Trophoblast cell (in vitro differentiated cells and primary cell): Measurements from ENCODE around the gene TC2N.

ENCODE experiments used
- DNase-seq, 2 donors: peaks; one replicate each; pipeline ENCODE4 v3.0.0-alpha.2; 2016
- H2AFZ ChIP-seq: 2 replicates; pipeline ENCODE4 v1.6.1; 2013; ENCODE audit warnings: low read length, moderate library complexity, mild to moderate bottlenecking; ENCODE audit not compliant: insufficient read depth, poor library complexity
- H2AK5ac ChIP-seq: 2 replicates; pipeline ENCODE4 v1.6.1; 2013; ENCODE audit warnings: mild to moderate bottlenecking, low read length
- H2BK120ac ChIP-seq: 2 replicates; pipeline ENCODE4 v1.6.1; 2013; ENCODE audit warnings: low read length, mild to moderate bottlenecking, moderate library complexity; ENCODE audit not compliant: insufficient read depth, poor library complexity
- H2BK12ac ChIP-seq: 2 replicates; pipeline ENCODE4 v1.6.1; 2013; ENCODE audit warnings: mild to moderate bottlenecking, low read length, moderate library complexity
- H2BK5ac ChIP-seq: 2 replicates; pipeline ENCODE4 v1.6.1; 2013; ENCODE audit warnings: low read length, low read depth, moderate library complexity, mild to moderate bottlenecking; ENCODE audit not compliant: poor library complexity
- H3K14ac ChIP-seq: 2 replicates; pipeline ENCODE4 v1.6.1; 2013; ENCODE audit warnings: mild to moderate bottlenecking, low read length
- H3K18ac ChIP-seq: 2 replicates; pipeline ENCODE4 v1.6.1; 2013; ENCODE audit warnings: mild to moderate bottlenecking, low read length
- H3K23ac ChIP-seq: 2 replicates; pipeline ENCODE4 v1.6.1; 2013; ENCODE audit warnings: low read length
- H3K27ac ChIP-seq: 2 replicates; pipeline ENCODE4 v1.5.1; 2013; ENCODE audit warnings: low read depth, mild to moderate bottlenecking, inconsistent platforms, low read length, moderate library complexity
- H3K27me3 ChIP-seq: 2 replicates; pipeline ENCODE4 v1.6.1; 2013; ENCODE audit warnings: inconsistent platforms, mild to moderate bottlenecking, low read length, moderate library complexity; ENCODE audit not compliant: insufficient read depth
- H3K36me3 ChIP-seq, 2 experiments: 1 replicate in 1 of 2; 2 replicates in 1 of 2; pipeline ENCODE4 v1.6.1; 2013; ENCODE audit warnings: low read length in 2 of 2, mild to moderate bottlenecking in 2 of 2, moderate library complexity in 1 of 2; ENCODE audit not compliant: insufficient read depth in 2 of 2, control insufficient read depth in 1 of 2
- H3K4ac ChIP-seq: 2 replicates; pipeline ENCODE4 v1.6.1; 2013; ENCODE audit warnings: low read depth, mild to moderate bottlenecking, low read length, moderate library complexity
- H3K4me1 ChIP-seq, 2 experiments: 1 replicate in 1 of 2; 2 replicates in 1 of 2; pipeline ENCODE4 v1.6.1; 2013; ENCODE audit warnings: low read length in 2 of 2, mild to moderate bottlenecking in 2 of 2, moderate library complexity in 1 of 2; ENCODE audit not compliant: insufficient read depth in 2 of 2, control insufficient read depth in 1 of 2
- H3K4me2 ChIP-seq: 2 replicates; pipeline ENCODE4 v1.6.1; 2013; ENCODE audit warnings: inconsistent platforms, mild to moderate bottlenecking, low read length, moderate library complexity
- H3K4me3 ChIP-seq: 2 replicates; pipeline ENCODE4 v1.5.1; 2013; ENCODE audit warnings: mild to moderate bottlenecking, low read depth, low read length, inconsistent platforms
- H3K79me1 ChIP-seq: one replicate; pipeline ENCODE4 v1.6.1; 2013; ENCODE audit warnings: low read length
- H3K79me2 ChIP-seq: 2 replicates; pipeline ENCODE4 v1.6.1; 2013; ENCODE audit warnings: low read length, mild to moderate bottlenecking; ENCODE audit not compliant: control insufficient read depth, insufficient read depth, poor library complexity
- H3K9ac ChIP-seq: 2 replicates; pipeline ENCODE4 v1.6.1; 2013; ENCODE audit warnings: mild to moderate bottlenecking, low read length
- H3K9me3 ChIP-seq: 2 replicates; pipeline ENCODE4 v1.6.1; 2013; ENCODE audit warnings: low read depth, mild to moderate bottlenecking, control low read depth, inconsistent platforms, low read length; ENCODE audit not compliant: insufficient read depth
- H4K12ac ChIP-seq: 2 replicates; pipeline ENCODE4 v1.6.1; 2013; ENCODE audit warnings: low read depth, mild to moderate bottlenecking, low read length, moderate library complexity
- H4K8ac ChIP-seq: 2 replicates; pipeline ENCODE4 v1.6.1; 2013; ENCODE audit warnings: low read depth, mild to moderate bottlenecking, low read length, moderate library complexity
- H4K91ac ChIP-seq: one replicate; pipeline ENCODE4 v1.6.1; 2013; ENCODE audit warnings: low read depth, mild to moderate bottlenecking, low read length, moderate library complexity
- WGBS: extraction: QIAGEN DNeasy Blood & Tissue Kit; methylation state at CpG from one replicate; pipeline ENCODE4 v1.1.7; 2013; ENCODE audit warnings: missing lambda C conversion rate; ENCODE audit not compliant: insufficient read length, insufficient coverage; ENCODE audit errors: extremely low coverage; 5-methylcytosine and 5-hydroxymethylcytosine counted together

The TC2N gene

DNA sequence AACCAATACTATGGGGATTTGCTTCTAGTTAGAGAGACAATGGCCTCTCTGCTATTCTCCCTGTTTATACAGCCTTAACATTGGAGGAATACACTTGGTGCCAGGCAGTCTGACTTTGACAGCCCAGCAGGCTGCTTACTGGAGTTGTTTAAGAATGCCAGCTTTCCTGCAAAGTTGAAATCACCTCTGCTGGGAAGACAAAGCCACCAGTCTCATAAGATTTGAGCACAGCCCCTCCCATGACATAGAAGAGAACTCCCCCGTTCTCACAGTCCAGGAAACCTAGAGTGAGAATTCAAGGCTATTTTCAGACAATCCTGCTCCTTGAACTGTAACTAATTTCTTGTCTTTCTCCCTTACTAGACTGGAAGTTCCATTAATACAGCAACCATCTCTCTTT lies 114.4 kb downstream of the TC2N start:
- Histone ChIP-seq H3K4me1 (peaks cover 3 to 6% of the 10 kb centered on the region in 2 experiments), H3K27me3 (no peaks in the 10 kb centered on the region), H3K9me3 (no peaks in the 10 kb centered on the region), H3K79me2 (no peaks in the 10 kb centered on the region), H3K4me2 (no peak overlapping the region), H2BK12ac (no peak overlapping the region), H4K91ac (no peak overlapping the region), H3K4ac (no peak overlapping the region), H2BK120ac (no peak overlapping the region), H3K4me3 (no peak overlapping the region), H3K23ac (no peak overlapping the region), H2AK5ac (no peak overlapping the region), H3K27ac (no peak overlapping the region), H4K12ac (no peak overlapping the region), H3K36me3 (no peaks in the 10 kb centered on the region), H3K9ac (no peak overlapping the region), H2AFZ (no peak overlapping the region), H3K18ac (no peak overlapping the region), H3K14ac (no peak overlapping the region), H4K8ac (no peak overlapping the region), H2BK5ac (no peak overlapping the region), H3K79me1 (peaks cover 2% of the 10 kb centered on the region)
- no CpG with 5 or more reads among the region's 1 CpG for WGBS
- DNase-seq: no peak

DNA sequence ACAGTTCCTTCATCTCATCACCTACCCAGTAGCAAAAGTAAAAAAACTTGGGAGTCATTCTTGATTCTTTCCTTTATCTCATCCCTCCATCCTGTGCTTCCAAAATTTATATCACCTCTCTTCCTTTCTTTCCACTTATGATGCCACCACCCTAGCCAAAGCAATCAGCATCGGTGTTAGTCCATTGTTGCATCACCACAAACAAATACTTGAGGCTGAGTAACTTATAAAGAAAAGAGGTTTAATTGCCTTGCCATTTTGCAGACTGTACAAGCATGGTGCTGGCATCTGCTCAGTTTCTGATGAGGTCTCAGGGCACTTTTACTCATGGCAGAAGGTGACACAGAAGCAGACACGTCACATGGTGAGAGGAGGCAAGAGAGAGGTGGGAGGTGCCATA lies 115.6 kb downstream of the TC2N start:
- no peaks in the 10 kb centered on the region for H3K27me3 ChIP-seq
- no CpG with 5 or more reads among the region's 2 CpGs for WGBS
- H3K23ac ChIP-seq: no peak overlapping the region
- H3K9me3 ChIP-seq: no peaks in the 10 kb centered on the region
- no peaks in the 10 kb centered on the region for H3K79me2 ChIP-seq
- H3K36me3 ChIP-seq: no peaks in the 10 kb centered on the region
- H2BK5ac ChIP-seq: no peak overlapping the region
- no peak overlapping the region for H4K91ac ChIP-seq
- no peak overlapping the region for H4K8ac ChIP-seq
- no peak overlapping the region for H3K4me3 ChIP-seq
- H3K4me2 ChIP-seq: no peak overlapping the region
- no peak overlapping the region for H2AK5ac ChIP-seq
- peaks cover 3 to 6% of the 10 kb centered on the region in 2 experiments for H3K4me1 ChIP-seq
- H3K9ac ChIP-seq: no peak overlapping the region
- DNase-seq: no peak
- H3K79me1 ChIP-seq: peaks cover 2% of the 10 kb centered on the region
- no peak overlapping the region for H3K27ac ChIP-seq
- H2BK120ac ChIP-seq: no peak overlapping the region
- no peak overlapping the region for H2AFZ ChIP-seq
- H3K18ac ChIP-seq: no peak overlapping the region
- H4K12ac ChIP-seq: no peak overlapping the region
- no peak overlapping the region for H3K4ac ChIP-seq
- no peak overlapping the region for H3K14ac ChIP-seq
- no peak overlapping the region for H2BK12ac ChIP-seq

DNA sequence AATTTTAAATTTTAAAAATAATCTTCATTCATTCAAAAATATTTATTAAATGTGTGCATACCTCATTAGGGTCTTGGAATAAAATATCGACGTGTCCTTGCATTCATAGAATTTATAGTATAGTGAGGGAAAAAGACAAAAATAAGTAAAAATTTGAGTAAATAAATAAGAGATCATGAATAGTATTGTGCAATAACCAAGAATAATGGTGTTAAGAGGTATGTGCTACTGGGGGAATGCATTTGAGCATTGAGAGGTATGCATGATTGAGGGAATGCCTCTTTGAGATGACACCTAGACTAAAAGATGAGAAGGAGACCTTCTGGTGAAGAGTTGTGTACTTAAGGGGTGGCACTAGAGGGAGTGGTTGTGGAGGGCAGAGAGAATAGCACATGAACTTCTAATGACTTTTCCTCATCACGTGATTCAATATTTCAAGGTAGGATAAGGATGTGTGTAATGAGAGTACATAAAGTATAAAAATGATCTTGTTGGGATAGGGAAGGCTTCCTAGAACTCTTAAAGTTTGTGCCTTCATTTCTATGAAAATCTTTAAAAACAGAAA lies 116.6 kb downstream of the TC2N start:
- Histone ChIP-seq H3K9me3 (no peaks in the 10 kb centered on the region), H2BK5ac (no peak overlapping the region), H2BK120ac (no peak overlapping the region), H3K27me3 (no peaks in the 10 kb centered on the region), H3K4me3 (no peak overlapping the region), H4K12ac (no peak overlapping the region), H3K36me3 (no peaks in the 10 kb centered on the region), H3K18ac (no peak overlapping the region), H4K8ac (no peak overlapping the region), H3K4me2 (no peak overlapping the region), H3K14ac (no peak overlapping the region), H2AFZ (no peak overlapping the region), H3K4me1 (peaks cover 3 to 4% of the 10 kb centered on the region in 2 experiments), H3K79me2 (no peaks in the 10 kb centered on the region), H3K79me1 (no peaks in the 10 kb centered on the region), H3K4ac (no peak overlapping the region), H3K27ac (no peak overlapping the region), H3K9ac (no peak overlapping the region), H4K91ac (no peak overlapping the region), H2AK5ac (no peak overlapping the region), H2BK12ac (no peak overlapping the region), H3K23ac (no peak overlapping the region)
- WGBS: no CpG with 5 or more reads among the region's 3 CpGs
- no peak for DNase-seq

DNA sequence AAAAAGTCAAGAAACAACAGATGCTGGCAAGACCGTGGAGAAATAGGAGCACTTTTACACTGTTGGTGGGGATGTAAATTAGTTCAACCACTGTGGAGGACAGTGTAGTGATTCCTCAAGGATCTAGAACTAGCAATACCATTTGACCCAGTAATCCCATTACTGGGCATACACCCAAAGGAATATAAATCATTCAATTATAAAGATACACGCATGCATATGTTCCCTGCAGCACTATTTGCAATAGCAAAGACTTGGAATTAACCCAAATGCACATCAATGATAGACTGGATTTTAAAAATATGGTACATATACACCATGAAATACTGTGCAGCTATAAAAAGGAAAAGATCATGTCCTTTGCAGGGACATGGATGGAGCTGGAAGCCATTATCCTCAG lies 117.5 kb downstream of the TC2N start:
- Histone ChIP-seq H3K9ac (no peak overlapping the region), H2BK12ac (no peak overlapping the region), H2BK120ac (no peak overlapping the region), H4K91ac (no peak overlapping the region), H3K79me1 (no peaks in the 10 kb centered on the region), H3K14ac (no peak overlapping the region), H2AK5ac (no peak overlapping the region), H3K36me3 (no peaks in the 10 kb centered on the region), H2BK5ac (no peak overlapping the region), H4K12ac (no peak overlapping the region), H3K27me3 (no peaks in the 10 kb centered on the region), H3K4me2 (no peak overlapping the region), H3K4ac (no peak overlapping the region), H2AFZ (no peak overlapping the region), H4K8ac (no peak overlapping the region), H3K79me2 (no peaks in the 10 kb centered on the region), H3K18ac (no peak overlapping the region), H3K27ac (no peak overlapping the region), H3K4me3 (no peak overlapping the region), H3K4me1 (peaks cover 3 to 4% of the 10 kb centered on the region in 2 experiments), H3K9me3 (no peaks in the 10 kb centered on the region), H3K23ac (no peak overlapping the region)
- DNase-seq: no peak
- no CpG with 5 or more reads among the region's 2 CpGs for WGBS
